ENCODE results near the gene PLTP. TPM values are rescaled to one million over a fixed set of nuclear protein-coding genes. Genes with fewer than 3 reads are reported as not detected.
"Not testable (repeated sequence)": the region's sequence is repeated elsewhere in the genome, so short reads cannot be mapped to it uniquely, and the experiment has no call there.

Gene PLTP
- total RNA-seq, 1 experiment from 2014 or later = 1.4 TPM

GRCh38 chr20:45874576-45874975, 37.4 kb downstream of the PLTP start:
- CTCF ChIA-PET = no interaction called here
- Mint-ChIP-seq H3K9me3 (ENCODE audit: low read depth, unreplicated experiment) (no peaks in the 10 kb centered on the region), H3K27me3 (ENCODE audit: unreplicated experiment) (no peaks in the 10 kb centered on the region), H3K4me3 (ENCODE audit: low read depth, unreplicated experiment) (no peak overlapping the region), H3K36me3 (ENCODE audit: insufficient read depth, unreplicated experiment) (no peaks in the 10 kb centered on the region), H3K4me1 (ENCODE audit: low read depth, unreplicated experiment) (peaks cover 8% of the 10 kb centered on the region), H3K27ac (ENCODE audit: unreplicated experiment) (no peak overlapping the region)
- no TSS peak for BruUV-seq (replicated peaks)
- no peak for TF ChIP-seq CTCF (IDR thresholded peaks at IDR 0.05; ENCODE audit: unreplicated experiment)
- no peak for DNase-seq
- intact Hi-C loops (cut with micrococcal nuclease; ENCODE audit: unreplicated experiment) = no loop called here

- not testable (repeated sequence) for BruUV-seq (replicated peaks)
Measured at GRCh38 chr20:45874104-45874481, 37.9 kb downstream of the PLTP start.

GRCh38 chr20:45873409-45874103, 38.4 kb downstream of the PLTP start:
- no peak for DNase-seq
- Mint-ChIP-seq H3K9me3 (ENCODE audit: low read depth, unreplicated experiment) (no peaks in the 10 kb centered on the region), H3K4me1 (ENCODE audit: low read depth, unreplicated experiment) (peaks cover 8% of the 10 kb centered on the region), H3K27me3 (ENCODE audit: unreplicated experiment) (no peaks in the 10 kb centered on the region), H3K27ac (ENCODE audit: unreplicated experiment) (no peak overlapping the region), H3K4me3 (ENCODE audit: low read depth, unreplicated experiment) (no peak overlapping the region), H3K36me3 (ENCODE audit: insufficient read depth, unreplicated experiment) (no peaks in the 10 kb centered on the region)
- no TSS peak for BruUV-seq (replicated peaks)
- CTCF ChIA-PET = interaction anchor here (1.8 kb wide), 1 partner anchor 7 kb away, joined by 4 read pairs; the partner anchor contains the start of gene ZSWIM1
- intact Hi-C loops (cut with micrococcal nuclease; ENCODE audit: unreplicated experiment) = no loop called here
- TF ChIP-seq CTCF (IDR thresholded peaks at IDR 0.05; ENCODE audit: unreplicated experiment) = no peak

More at GRCh38 chr20:45874104-45874481, 37.9 kb downstream of the PLTP start:
- H3K36me3 Mint-ChIP-seq (ENCODE audit: insufficient read depth, unreplicated experiment); CTCF ChIA-PET; H3K4me3 Mint-ChIP-seq (ENCODE audit: low read depth, unreplicated experiment); DNase-seq; H3K27me3 Mint-ChIP-seq (ENCODE audit: unreplicated experiment); intact Hi-C loops (cut with micrococcal nuclease; ENCODE audit: unreplicated experiment); H3K4me1 Mint-ChIP-seq (ENCODE audit: low read depth, unreplicated experiment); H3K9me3 Mint-ChIP-seq (ENCODE audit: low read depth, unreplicated experiment); H3K27ac Mint-ChIP-seq (ENCODE audit: unreplicated experiment): not testable (repeated sequence)

GRCh38 chr20:45872626-45873025, 39.3 kb downstream of the PLTP start:
- H3K36me3 Mint-ChIP-seq (ENCODE audit: insufficient read depth, unreplicated experiment) = no peaks in the 10 kb centered on the region

More at GRCh38 chr20:45872626-45873025, 39.3 kb downstream of the PLTP start:
- CTCF ChIA-PET = interaction anchor here (1.4 to 1.8 kb wide), 2 partner anchors 8 to 9 kb away, joined by 3 to 4 read pairs; partner anchors contain the start of gene ZSWIM1
- Mint-ChIP-seq H3K4me3 (ENCODE audit: low read depth, unreplicated experiment) (no peak overlapping the region), H3K27ac (ENCODE audit: unreplicated experiment) (no peak overlapping the region), H3K4me1 (ENCODE audit: low read depth, unreplicated experiment) (peaks cover 14% of the 10 kb centered on the region), H3K27me3 (ENCODE audit: unreplicated experiment) (no peaks in the 10 kb centered on the region), H3K9me3 (ENCODE audit: low read depth, unreplicated experiment) (no peaks in the 10 kb centered on the region)
- intact Hi-C loops (cut with micrococcal nuclease; ENCODE audit: unreplicated experiment) = no loop called here
- BruUV-seq (replicated peaks) = no TSS peak
- DNase-seq = no peak
- TF ChIP-seq CTCF (IDR thresholded peaks at IDR 0.05; ENCODE audit: unreplicated experiment) = no peak
